GM12878 (cell line): Measurements from ENCODE around the gene UTS2R.

Experiments used
- POLR2AphosphoS5 ChIP-seq: IDR thresholded peaks from 2 replicates; pipeline ENCODE4 v1.6.1; 2011; ENCODE audit warnings: mild to moderate bottlenecking, low read length, inconsistent platforms
- TARDBP ChIP-seq: IDR thresholded peaks from 2 replicates; pipeline ENCODE4 v1.6.1; 2016; ENCODE audit warnings: borderline replicate concordance
- YY1 ChIP-seq: IDR thresholded peaks from 2 replicates; pipeline ENCODE4 v1.6.1; 2011; ENCODE audit warnings: low read depth, mild to moderate bottlenecking, low read length

DNA sequence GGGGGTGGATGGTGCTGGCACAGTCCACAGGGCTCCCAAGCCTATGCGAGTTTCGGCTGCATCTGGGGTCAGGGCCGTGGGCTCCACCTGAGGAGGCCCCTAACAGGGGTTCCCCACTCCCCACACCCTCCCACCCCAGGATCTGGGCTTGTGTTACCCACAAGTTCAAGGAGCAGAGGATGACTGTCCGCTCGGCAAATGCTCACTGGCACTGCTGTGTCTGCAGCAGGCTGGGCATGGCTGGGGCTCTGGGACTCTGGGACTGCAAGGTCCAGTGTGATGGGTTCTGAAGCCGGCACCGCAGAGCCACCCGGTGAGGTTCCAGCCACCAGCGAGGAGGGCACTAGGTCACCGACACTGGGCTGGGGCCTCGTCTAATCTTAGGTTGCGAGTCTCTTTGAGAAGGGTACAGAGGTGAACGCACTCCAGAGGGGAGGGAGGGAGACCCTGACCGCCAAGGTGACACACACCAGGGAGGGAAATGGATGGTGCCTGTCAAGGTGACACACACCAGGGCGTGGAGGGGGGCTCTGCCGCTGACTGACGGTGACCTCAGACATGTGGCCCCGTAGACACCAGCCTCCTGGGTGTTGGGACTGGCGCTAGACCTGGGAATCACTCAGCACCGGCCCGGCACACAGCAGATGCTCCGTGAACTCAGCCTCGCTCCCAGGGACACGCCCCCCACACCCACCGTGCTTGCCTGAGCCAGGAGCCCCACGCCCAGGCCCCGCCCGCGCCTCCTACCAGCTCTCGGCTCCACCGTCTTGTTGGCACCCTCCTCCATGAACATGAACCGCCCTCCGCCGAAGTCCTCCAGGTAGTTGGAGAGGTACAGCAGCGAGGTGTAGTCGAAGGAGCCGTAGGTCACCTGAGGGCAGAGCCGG is 26.1 kb downstream of the UTS2R start:
- no peak for TF ChIP-seq POLR2AphosphoS5
- TF ChIP-seq YY1: no peak
- no peak for TF ChIP-seq TARDBP
